ENCODE data around the gene DUSP15. TPM values are rescaled to one million over a fixed set of nuclear protein-coding genes. Genes with fewer than 3 reads are reported as not detected.

DUSP15 gene
- polyA plus RNA-seq, 3 donors, result 15.3 to 18.8 (median 16.4) TPM

DNA sequence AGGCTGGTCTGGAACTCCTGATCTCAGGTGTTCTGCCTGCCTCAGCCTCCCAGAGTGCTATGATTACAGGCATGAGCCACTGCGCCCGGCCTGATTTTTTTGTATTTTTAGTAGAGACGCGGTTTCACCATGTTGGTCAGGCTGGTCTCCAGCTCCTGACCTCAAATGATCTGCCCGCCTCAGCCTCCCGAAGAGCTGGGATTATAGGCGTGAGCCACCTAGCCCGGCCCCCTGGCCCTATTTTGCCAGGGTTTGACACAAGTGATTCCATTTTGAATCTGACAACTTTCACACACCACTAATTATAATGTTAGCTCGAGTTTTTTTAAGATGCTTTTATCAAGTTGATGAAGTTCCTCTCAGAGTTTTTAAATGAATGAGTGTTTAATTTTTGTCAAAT is 25.7 kb upstream of the DUSP15 start:
- DNase-seq (ENCODE audit: low read depth in 3 of 3, low spot score in 2 of 3), result no peak

GRCh38 chr20:31894980-31895675 is 24.8 kb upstream of the DUSP15 start:
- no peak for DNase-seq (ENCODE audit: low read depth in 3 of 3, low spot score in 2 of 3)

- no peak for DNase-seq (ENCODE audit: low read depth in 3 of 3, low spot score in 2 of 3)
These were observed 20.3 kb upstream of the DUSP15 start for GRCh38 chr20:31890646-31891045.

- no peak for DNase-seq (ENCODE audit: low read depth in 3 of 3, low spot score in 2 of 3)
These were observed 13.5 kb upstream of the DUSP15 start for GRCh38 chr20:31883829-31884228.

GRCh38 chr20:31881945-31882344 is 11.6 kb upstream of the DUSP15 start:
- DNase-seq (ENCODE audit: low read depth in 3 of 3, low spot score in 2 of 3), result no peak

DNA sequence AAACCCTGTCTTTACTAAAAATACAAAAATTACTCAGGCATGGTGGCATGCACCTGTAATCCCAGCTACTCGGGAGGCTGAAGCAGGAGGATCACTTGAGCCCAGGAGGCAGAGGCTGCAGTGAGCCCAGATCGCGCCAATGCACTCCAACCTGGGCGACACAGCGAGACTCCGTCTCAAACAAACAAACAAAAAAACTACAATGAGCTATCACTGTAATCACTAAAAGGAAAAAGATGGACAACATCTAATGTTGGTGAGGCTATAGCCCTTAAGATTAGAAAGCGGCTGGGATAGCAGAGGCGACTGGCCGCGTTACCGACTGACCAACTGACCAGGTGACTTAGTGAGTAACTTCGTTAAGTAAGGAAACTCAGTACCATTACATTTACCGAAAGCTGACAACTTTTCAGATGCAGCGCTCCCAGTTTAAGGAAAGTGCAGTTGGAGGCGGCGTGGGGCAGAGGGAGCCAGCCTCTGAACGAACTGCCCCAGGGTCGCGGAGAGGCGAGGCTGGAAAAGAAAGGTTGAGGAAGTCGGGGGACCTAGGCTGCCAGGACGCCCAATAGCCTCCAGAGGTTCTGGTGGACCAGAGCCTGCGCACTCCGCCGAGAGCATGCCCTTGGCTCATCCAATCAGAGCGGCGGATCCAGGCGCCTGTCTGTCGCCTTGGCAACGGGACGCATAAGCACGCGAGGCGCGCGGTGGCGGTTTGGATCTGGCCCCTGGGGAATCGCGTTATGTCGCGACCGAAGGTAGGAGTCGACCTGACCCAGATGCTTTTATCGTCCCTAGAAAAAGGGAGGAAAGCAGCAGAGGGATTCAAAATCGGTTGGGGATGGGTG is 9.0 kb upstream of the DUSP15 start:
- DNase-seq (ENCODE audit: low read depth in 3 of 3, low spot score in 2 of 3), result peak; percentile 85 to 92 (median 89)

GRCh38 chr20:31877684-31878083 is 7.4 kb upstream of the DUSP15 start:
- DNase-seq (ENCODE audit: low read depth in 3 of 3, low spot score in 2 of 3), result no peak

DNA sequence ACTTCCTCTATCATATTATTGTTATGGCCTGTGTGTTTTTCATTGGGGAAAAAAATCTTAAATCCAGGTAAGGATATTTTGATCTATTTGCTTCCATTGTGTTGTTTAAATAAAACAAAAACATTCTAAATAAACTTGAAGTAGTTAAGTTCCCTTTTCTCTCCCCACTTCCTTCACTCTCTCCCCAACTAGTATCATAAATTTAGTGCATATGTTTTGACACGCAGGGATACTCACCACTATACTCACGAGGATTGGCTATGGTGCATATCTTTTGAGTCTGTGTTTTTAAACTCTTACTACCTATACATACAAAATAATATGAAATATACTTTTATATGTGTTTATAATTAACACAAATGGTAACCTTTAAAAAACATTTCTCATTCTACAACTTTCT is 5.3 kb upstream of the DUSP15 start:
- DNase-seq (ENCODE audit: low read depth in 3 of 3, low spot score in 2 of 3), result no peak

DNA sequence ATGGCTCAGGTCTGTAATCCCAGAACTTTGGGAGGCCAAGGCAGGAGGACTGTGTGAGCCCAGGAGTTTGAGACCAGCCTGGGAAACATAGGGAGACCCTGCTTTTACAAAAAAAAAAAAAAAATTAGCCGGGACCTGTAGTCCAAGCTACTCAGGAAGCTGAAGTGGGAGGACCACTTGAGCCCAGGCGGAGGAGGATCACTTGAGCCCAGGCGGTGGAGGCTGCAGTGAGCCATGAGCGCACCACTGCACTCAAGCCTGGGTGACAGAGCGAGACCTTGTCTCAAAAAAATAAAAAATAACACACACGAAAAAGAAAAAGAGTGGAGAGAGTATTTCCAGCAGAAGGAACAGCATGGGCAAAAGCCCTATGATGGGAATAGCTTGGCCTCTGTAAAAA is 2.1 kb upstream of the DUSP15 start:
- DNase-seq (ENCODE audit: low read depth in 3 of 3, low spot score in 2 of 3), result no peak

DNA sequence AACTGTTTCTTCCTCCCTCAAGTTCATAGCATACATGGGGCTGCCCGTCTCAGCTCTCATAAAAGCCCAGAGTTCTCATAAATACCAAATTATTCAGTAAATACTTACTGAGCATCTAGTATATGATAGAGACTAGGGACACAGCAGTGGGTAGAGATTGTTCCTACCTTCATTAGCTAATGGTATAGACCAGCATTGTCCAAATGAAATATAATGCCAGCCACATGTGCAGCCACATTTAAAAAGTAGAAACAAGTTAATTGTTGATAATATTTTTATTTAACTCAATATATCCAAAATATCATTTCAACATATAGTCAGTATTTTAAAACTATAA is 1.3 kb upstream of the DUSP15 start:
- DNase-seq (ENCODE audit: low read depth in 3 of 3, low spot score in 2 of 3), result no peak

- no peak for DNase-seq (ENCODE audit: low read depth in 3 of 3, low spot score in 2 of 3)
These were observed 645 bp upstream of the DUSP15 start for GRCh38 chr20:31870726-31871617.

GRCh38 chr20:31869673-31869941 is 720 bp downstream of the DUSP15 start:
- DNase-seq (ENCODE audit: low read depth in 3 of 3, low spot score in 2 of 3), result no peak

- DNase-seq (ENCODE audit: low read depth in 3 of 3, low spot score in 2 of 3), result no peak
These were observed 1.3 kb downstream of the DUSP15 start for GRCh38 chr20:31868853-31869672.

DNA sequence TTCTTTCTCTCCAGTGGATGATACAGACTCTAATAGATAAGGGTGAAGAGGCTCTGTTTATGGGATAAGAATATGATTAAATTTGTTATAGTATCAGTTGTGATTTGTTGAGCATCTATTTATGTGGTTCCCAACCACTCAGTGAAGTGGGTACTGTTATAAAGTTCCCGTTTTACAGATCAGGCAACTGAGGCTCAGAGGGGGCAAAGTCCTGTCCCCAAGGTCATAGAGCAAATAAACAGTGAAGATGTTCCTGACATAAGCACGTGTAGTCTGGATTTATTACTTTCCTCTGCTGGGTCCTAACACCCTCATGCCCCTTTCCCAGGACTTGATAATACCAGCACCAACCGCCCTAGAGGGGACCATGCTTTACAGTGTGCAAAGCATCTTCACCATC is 4.1 kb downstream of the DUSP15 start:
- DNase-seq (ENCODE audit: low read depth in 3 of 3, low spot score in 2 of 3), result no peak

- DNase-seq (ENCODE audit: low read depth in 3 of 3, low spot score in 2 of 3), result no peak
These were observed 5.6 kb downstream of the DUSP15 start for GRCh38 chr20:31864521-31865400.

DNA sequence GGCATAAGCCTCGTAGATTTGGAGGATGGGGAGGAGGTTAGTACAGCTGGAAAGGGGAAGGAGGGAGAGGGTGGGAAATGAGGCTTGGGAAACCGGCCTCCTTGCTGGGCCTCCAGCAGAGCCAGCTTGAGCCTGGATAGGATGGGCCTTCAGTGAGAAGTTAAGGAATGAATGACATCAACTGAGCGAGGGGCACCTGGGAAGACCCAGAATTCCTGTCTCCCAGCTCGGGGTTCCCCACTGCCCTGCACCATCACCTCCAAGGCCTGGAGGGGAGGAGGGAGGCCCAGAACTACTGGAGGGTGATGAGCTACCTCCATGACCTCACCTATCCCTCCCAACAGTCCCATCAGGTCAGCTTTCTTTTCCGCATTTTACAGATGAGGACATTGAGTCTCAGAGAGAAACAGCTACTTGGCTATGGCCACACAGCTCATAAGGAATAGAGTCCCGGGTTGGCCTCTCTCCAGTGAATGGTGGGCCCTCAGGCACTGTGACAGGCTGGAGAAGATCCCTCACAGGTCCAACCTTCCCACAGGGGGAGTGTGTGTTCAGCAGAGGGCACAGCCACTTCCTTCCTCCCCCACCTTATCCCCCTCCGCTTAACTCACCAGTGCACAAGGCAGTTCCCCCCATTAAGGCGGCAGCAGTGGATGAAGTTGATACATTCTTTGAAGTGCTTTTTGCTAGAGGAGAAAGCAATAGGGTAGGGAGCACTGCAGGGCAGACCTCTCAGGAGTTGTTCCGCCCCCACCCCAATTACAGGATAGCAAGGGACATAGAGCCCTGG is 6.8 kb downstream of the DUSP15 start:
- no peak for DNase-seq (ENCODE audit: low read depth in 3 of 3, low spot score in 2 of 3)

DNA sequence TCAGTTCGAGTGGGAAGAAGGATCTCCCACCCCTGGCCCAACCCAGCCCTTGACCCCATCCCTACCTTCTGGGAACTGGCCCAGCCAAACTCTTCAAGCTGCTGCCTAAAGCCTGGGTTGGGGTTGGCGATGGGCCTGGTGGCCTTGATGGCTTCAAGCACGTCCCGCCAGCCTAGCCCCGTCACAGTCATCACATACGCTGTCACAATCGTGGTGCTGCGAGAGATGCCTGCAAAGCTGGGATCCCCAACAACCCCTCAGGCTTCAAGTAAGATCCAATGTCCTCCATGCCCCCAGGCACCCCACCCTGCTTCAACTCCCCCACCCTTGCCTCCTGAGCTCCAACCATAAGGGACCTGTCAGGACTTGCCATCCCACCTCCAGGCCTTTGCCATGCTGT is 7.8 kb downstream of the DUSP15 start:
- DNase-seq (ENCODE audit: low read depth in 3 of 3, low spot score in 2 of 3), result no peak

GRCh38 chr20:31862157-31862470 is 8.2 kb downstream of the DUSP15 start:
- no peak for DNase-seq (ENCODE audit: low read depth in 3 of 3, low spot score in 2 of 3)
